Neuron (in vitro differentiated cells): Measurements from ENCODE around the gene TSEN34.
"Not testable (repeated sequence)": the region's sequence is repeated elsewhere in the genome, so short reads cannot be mapped to it uniquely, and the experiment has no call there.

Source experiments
- H2AFZ ChIP-seq: one replicate; pipeline ENCODE4 v1.6.1; 2013; ENCODE audit warnings: low read depth, mild to moderate bottlenecking, inconsistent platforms, low read length, moderate library complexity
- H3K27me3 ChIP-seq: one replicate; pipeline ENCODE4 v1.6.1; 2013; ENCODE audit warnings: low read length; ENCODE audit not compliant: insufficient read depth
- H3K36me3 ChIP-seq: one replicate; pipeline ENCODE4 v1.6.1; 2013; ENCODE audit warnings: low read length; ENCODE audit not compliant: insufficient read depth
- H3K4me1 ChIP-seq: one replicate; pipeline ENCODE4 v1.6.1; 2013; ENCODE audit warnings: low read length; ENCODE audit not compliant: insufficient read depth
- H3K4me3 ChIP-seq: 2 replicates; pipeline ENCODE4 v1.5.1; 2013; ENCODE audit warnings: mild to moderate bottlenecking, low read length, moderate library complexity
- H3K9me3 ChIP-seq: one replicate; pipeline ENCODE4 v1.6.1; 2013; ENCODE audit warnings: low read length

TSEN34 gene

DNA sequence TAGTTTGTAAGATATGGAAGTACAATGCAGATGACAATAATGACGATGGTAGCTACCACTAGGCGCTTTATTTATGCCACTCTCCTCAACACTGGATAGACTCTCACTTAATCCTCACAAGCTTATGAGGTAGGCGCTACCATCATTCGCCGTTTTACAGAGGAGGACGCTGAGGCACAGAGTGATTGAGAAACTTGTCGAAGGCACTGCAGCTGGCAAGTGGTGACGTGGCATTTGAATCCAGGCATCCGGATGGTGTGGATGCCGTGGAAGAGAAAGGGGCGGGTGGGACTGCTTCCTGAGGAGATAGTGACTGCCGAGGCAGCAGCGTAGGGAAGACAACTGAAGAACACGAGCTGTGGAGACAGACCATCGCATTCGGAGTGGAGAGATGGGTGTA is 8.3 kb downstream of the TSEN34 start:
- H2AFZ ChIP-seq = no peak overlapping the region
- H3K27me3 ChIP-seq = no peaks in the 10 kb centered on the region
- no peaks in the 10 kb centered on the region for H3K9me3 ChIP-seq
- peaks cover 23% of the 10 kb centered on the region for H3K4me1 ChIP-seq
- peaks cover 33% of the 10 kb centered on the region for H3K36me3 ChIP-seq
- no peak overlapping the region for H3K4me3 ChIP-seq

DNA sequence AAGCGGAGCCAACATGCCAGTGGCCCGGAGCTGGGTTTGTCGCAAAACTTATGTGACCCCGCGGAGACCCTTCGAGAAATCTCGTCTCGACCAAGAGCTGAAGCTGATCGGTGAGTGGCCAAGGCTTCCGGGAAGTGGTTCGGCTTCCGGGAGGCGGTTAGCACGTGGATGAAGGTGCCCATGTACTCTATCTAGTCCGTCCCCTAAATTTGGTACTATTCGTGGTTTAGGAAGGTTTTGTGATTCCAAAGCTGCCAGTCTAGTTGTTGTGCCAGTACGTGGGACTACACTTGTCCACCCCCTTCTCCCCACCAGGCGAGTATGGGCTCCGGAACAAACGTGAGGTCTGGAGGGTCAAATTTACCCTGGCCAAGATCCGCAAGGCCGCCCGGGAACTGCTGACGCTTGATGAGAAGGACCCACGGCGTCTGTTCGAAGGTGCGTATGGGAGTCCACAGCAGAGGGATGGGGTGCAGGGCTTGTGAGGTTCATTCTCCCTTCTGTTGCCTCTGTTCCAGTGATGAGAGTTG is 10.1 kb downstream of the TSEN34 start:
- no peak overlapping the region for H2AFZ ChIP-seq
- H3K36me3 ChIP-seq = peaks cover 48% of the 10 kb centered on the region

DNA sequence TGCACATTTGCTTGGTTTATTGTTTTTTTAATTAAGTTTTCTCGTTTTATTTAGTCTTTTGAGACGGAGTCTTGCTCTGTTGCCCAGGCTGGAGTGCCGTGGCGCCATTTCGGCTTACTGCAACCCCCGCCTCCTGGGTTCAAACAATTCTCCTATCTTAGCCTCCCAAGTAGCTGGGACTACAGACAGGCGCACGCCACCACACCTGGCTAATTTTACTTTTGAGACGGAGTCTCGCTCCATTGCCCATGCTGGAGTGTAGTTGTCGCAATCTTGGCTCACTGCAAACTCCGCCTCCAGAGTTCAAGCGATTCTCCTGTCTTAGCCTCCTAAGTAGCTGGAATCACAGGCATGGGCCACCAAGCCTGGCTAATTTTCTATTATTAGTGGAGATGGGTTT is 10.9 kb downstream of the TSEN34 start:
- Histone ChIP-seq H3K27me3 (no peaks in the 10 kb centered on the region), H3K36me3 (peaks cover 56% of the 10 kb centered on the region), H3K4me1 (peaks cover 23% of the 10 kb centered on the region), H3K4me3 (peak overlapping the region; percentile 85), H3K9me3 (no peaks in the 10 kb centered on the region), H2AFZ (no peak overlapping the region)

More for the DNA sequence above, 10.1 kb downstream of the TSEN34 start:
- Histone ChIP-seq H3K9me3 (no peaks in the 10 kb centered on the region), H3K4me1 (peaks cover 23% of the 10 kb centered on the region), H3K27me3 (no peaks in the 10 kb centered on the region), H3K4me3 (peak overlapping the region; percentile 85)

DNA sequence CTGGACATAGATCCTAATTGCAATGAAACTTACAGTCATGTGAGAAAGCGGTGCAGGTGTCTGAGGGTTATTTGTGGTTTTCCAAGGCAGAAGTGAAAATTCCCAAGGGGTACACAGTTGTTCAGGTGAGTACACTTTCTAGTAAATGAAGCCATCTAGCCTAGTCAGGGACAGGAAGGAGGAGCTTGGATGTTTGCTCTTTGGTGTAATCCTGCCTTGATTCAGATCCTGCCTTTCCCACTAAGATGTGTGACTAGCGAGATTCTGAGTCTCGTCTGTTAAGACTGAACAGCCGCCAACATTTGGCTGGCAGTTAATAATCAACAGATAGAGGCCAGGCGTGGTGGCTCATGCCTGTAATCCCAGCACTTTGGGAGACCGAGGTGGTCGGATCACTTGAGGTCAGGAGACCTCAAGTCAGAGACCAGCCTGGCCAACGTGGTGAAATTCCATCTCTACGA is 12.1 kb downstream of the TSEN34 start:
- Histone ChIP-seq H3K27me3 (no peaks in the 10 kb centered on the region), H3K4me3 (no peak overlapping the region), H3K4me1 (peaks cover 23% of the 10 kb centered on the region), H3K9me3 (no peaks in the 10 kb centered on the region), H3K36me3 (peaks cover 67% of the 10 kb centered on the region), H2AFZ (no peak overlapping the region)

DNA sequence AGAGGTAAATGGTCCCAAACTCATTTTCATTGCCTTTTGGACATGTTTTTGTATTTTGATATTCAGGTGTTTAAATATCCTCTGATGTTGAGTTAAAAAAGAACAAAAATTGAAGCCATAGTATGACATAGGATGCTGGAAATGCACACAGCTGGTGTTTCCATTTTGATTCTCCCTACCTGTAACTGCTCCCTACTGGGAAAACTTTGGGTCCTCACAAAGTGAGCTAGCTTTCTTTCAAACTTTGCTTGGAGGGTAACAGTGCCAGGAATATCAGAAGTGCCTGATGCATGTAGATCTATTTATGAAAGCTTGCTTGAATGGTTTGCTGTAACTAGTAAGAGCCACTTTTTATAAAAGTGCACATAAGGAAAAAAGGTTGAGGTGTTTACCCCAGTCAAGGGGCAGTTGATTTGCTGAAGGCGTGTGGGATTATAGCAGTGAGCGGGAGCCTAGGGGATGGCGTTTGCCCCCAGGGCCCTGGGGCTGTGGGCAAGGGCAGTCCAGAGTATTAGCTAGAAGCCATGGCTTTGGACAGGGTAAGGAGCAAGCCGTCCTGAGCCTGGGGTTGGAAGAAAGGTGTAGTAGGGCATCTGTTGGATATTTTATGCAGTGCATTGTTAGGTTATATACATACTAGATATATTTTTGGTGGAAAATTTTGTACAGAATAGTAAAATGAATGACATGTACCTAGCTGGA is 13.8 kb downstream of the TSEN34 start:
- no peak overlapping the region for H3K4me3 ChIP-seq
- no peaks in the 10 kb centered on the region for H3K27me3 ChIP-seq
- no peak overlapping the region for H2AFZ ChIP-seq
- H3K36me3 ChIP-seq = peaks cover 69% of the 10 kb centered on the region
- no peaks in the 10 kb centered on the region for H3K9me3 ChIP-seq
- H3K4me1 ChIP-seq = peaks cover 38% of the 10 kb centered on the region

DNA sequence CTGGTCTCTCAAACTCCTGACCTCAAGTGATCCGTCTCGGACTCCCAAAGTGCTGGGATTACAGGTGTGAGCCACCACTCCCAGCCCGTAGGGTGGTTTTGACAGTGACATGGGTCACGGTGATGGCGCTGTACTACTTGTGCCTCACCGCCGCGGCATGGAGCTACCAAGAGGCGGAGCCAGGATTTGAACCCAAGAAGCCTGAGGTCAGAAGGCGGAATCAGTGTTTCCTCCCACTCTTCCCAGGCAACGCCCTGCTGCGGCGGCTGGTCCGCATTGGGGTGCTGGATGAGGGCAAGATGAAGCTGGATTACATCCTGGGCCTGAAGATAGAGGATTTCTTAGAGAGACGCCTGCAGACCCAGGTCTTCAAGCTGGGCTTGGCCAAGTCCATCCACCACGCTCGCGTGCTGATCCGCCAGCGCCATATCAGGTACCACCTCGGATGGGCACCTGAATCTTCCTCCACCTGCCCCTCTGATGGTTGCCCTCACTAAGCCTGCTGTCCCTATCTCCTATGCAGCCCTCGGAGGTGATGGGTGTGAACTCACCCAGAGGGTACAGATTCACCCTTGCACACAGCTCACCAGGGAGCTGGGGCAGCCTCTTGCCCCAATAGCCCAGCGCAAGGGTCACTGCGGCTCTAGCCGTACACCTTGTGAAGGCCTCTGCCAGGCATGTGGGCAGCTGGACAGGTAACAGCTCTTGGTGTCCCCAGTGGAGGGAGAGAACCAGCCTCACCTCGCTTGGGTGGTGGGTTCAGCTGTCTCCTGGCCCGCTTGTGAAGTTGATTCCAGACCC is 15.1 kb downstream of the TSEN34 start:
- H3K9me3 ChIP-seq = no peaks in the 10 kb centered on the region
- H3K4me3 ChIP-seq = no peak overlapping the region
- peaks cover 34% of the 10 kb centered on the region for H3K4me1 ChIP-seq
- peaks cover 68% of the 10 kb centered on the region for H3K36me3 ChIP-seq
- no peak overlapping the region for H2AFZ ChIP-seq
- H3K27me3 ChIP-seq = no peaks in the 10 kb centered on the region

DNA sequence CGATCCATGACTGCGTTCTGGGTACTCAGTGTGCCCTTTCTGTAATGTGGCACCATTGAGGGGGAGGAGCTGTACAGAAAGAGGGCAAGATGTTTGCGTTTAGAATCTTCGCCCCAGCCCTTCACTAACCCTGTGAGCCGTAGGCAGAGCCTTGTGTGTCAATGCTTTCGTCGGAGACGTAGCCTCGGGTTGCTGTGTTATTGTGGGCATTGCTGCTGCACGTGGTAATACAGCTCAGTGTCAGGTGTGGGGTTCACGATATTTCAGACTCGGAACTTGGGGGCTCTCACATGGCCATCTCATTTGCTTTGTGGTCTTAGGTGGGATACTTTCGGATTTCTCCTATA is 15.7 kb downstream of the TSEN34 start:
- no peak overlapping the region for H3K4me3 ChIP-seq
- peaks cover 63% of the 10 kb centered on the region for H3K36me3 ChIP-seq
- no peaks in the 10 kb centered on the region for H3K9me3 ChIP-seq
- peaks cover 28% of the 10 kb centered on the region for H3K4me1 ChIP-seq
- no peak overlapping the region for H2AFZ ChIP-seq
- no peaks in the 10 kb centered on the region for H3K27me3 ChIP-seq

DNA sequence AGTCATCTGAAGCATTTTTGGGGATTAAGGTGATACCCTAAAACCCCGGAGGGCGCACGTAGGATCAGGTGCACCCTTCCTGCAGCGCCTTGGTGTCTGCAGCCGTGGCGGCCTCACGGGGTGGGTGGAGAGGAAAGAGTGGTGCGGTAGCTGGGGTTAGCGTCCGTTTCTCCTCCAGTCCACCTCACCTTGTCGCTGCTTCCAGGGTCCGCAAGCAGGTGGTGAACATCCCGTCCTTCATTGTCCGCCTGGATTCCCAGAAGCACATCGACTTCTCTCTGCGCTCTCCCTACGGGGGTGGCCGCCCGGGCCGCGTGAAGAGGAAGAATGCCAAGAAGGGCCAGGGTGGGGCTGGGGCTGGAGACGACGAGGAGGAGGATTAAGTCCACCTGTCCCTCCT is 16.1 kb downstream of the TSEN34 start:
- H3K9me3 ChIP-seq, H3K4me3 ChIP-seq, H3K27me3 ChIP-seq, H2AFZ ChIP-seq: not testable (repeated sequence)
- peaks cover 24% of the 10 kb centered on the region for H3K4me1 ChIP-seq
- H3K36me3 ChIP-seq = peaks cover 59% of the 10 kb centered on the region

DNA sequence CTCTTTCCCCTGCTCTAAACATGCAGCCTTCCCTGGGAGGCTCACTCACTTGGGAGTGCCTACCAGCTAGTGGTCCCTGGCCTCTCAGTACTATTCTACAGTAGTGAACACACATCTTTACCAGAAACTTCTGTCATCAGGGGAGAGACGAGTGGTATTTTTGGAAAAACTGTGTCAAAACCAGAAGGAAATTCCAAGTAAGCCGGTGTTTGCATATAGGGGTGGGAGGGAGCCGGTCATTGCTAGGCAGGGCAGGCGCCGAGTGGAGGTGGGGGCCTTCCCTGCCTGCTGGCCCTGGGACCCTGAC is 16.5 kb downstream of the TSEN34 start:
- no peak overlapping the region for H3K4me3 ChIP-seq
- H3K27me3 ChIP-seq = no peaks in the 10 kb centered on the region
- no peaks in the 10 kb centered on the region for H3K9me3 ChIP-seq
- H2AFZ ChIP-seq = no peak overlapping the region
- H3K4me1 ChIP-seq = peaks cover 20% of the 10 kb centered on the region
- peaks cover 54% of the 10 kb centered on the region for H3K36me3 ChIP-seq

DNA sequence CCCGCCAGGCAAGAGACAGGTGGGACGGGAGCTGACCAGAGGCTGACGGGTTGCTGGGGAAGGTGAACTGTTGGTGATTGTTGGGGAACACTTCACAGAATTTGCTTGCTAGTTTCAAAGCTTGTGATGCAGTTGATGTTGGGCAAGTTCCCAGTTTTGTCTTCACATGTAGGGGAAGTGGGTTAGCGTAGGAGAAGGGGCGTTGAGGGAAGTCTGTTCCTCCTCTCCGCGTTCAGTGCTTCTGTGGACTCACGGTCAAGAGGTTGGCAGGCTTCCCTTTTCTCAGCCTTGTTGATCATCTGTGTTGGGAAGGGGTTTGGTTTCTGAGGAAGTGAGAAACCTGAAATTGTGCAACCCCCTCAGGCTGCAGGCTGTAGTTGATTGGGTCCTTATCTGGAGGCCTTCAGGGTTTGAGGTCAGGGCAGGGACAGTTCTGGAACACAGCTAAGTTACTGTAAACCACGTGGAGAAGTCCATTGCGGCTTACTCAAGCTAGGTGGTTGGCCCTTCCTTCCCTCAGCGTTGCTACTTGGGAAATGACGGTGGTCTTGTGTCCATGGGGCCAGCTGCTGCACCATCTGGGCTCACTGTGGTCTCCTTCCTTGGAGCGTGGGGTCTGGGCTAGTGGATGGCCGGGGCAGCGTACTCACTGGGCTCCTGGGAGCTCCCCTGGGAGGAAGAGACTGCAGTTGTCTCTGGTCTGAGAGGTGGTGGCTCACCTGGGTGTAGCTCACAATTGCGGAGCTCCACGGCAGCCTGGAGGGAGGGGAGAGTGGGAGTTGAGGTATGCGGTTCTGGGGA is 17.1 kb downstream of the TSEN34 start:
- H3K9me3 ChIP-seq = no peaks in the 10 kb centered on the region
- no peak overlapping the region for H3K4me3 ChIP-seq
- H3K36me3 ChIP-seq = peaks cover 49% of the 10 kb centered on the region

DNA sequence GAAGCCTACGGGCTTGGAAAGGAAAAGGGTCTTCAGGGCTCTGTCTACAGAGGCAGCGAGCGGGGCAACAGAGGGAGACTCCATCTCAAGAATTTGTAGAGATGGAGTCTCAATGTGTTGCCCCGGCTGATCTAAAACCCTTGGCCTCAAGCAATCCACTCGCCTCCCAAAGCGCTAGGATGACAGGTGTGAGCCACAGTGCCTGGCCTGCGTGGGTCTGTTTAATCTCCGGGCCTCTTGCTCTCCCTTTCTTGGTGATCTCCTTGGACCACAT is 17.6 kb downstream of the TSEN34 start:
- Histone ChIP-seq H3K4me3 (no peak overlapping the region), H3K36me3 (peaks cover 44% of the 10 kb centered on the region), H3K27me3 (no peaks in the 10 kb centered on the region), H3K9me3 (no peaks in the 10 kb centered on the region), H3K4me1 (peaks cover 15% of the 10 kb centered on the region), H2AFZ (no peak overlapping the region)

More for the DNA sequence above, 17.1 kb downstream of the TSEN34 start:
- Histone ChIP-seq H3K4me1 (peaks cover 18% of the 10 kb centered on the region), H3K27me3 (no peaks in the 10 kb centered on the region), H2AFZ (no peak overlapping the region)

DNA sequence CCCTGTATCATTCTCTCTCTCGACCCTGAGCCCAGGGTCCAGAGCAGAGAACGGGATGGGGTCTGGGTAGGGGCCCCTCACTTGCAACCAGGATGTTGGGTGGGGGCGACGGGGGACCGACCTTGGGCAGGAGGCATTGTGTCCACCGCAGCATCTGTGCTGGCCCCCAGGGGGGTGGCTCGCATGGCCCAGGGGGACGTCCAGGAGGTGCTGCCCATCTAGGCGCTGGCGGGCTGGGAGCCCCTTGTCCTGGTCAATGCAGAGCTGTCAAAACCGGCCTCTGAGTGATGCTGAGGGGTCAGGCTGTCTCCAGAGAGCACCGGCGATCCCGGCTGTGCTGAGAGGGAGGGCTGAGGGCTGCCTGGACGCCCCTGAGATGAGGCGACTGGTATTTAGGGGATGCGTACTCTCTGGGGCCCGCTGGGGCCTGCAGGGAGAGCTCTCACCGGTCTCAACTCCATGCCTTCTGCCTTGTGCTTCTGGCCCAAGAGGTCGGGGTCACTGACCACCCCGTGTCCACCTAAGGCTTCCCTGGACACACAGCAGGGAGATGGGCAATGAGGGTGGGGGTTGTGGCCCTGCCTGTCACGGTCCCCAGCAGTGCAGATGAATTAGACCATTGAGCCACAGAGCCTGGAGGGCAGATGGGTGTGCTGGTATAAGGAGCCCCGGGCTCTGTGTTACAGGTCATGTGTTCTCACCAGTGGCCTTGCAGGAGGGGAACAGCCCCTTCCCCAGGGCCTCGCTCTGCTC is 18.1 kb downstream of the TSEN34 start:
- no peak overlapping the region for H2AFZ ChIP-seq
- H3K4me1 ChIP-seq = peaks cover 15% of the 10 kb centered on the region
- H3K9me3 ChIP-seq = no peaks in the 10 kb centered on the region
- no peak overlapping the region for H3K4me3 ChIP-seq
- H3K36me3 ChIP-seq = peaks cover 40% of the 10 kb centered on the region
- H3K27me3 ChIP-seq = no peaks in the 10 kb centered on the region
